GM18499 (cell line): ENCODE data around the gene PAK1.

Experiments
- ATAC-seq: cut with Tn5 transposase; IDR thresholded peaks from one replicate; pipeline ENCODE4 v1.9.1; 2021; ENCODE audit warnings: moderate number of reproducible peaks; ENCODE audit not compliant: insufficient read depth, unreplicated experiment

The PAK1 gene

DNA sequence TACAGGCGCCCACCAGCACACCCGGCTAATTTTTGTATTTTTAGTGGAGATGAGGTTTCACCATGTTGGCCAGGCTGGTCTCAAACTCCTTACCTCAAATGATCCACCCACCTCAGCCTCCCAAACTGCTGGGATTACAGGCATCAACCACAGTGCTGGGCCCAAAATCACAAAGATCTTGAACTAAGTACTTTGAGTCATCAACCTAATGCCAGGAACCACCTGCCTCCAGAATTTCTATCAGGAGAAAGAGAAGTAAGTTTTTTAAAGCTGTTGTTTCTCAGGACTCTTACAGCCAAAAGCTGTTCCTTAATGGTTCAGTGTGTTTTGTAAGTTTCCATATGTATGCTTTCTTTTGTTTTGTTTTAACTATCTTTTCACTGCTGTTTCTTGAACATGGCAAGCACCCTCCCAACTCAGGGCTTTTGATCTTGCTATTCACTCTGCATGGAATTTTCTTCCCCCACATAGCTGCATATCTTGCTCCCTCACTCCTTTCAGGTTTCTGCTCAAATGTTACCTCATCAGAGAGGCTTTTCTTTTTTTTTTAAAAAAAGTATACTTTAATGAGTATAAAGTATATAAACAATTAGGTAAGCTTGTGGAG lies 6.0 kb upstream of the PAK1 start:
- no peak for ATAC-seq

DNA sequence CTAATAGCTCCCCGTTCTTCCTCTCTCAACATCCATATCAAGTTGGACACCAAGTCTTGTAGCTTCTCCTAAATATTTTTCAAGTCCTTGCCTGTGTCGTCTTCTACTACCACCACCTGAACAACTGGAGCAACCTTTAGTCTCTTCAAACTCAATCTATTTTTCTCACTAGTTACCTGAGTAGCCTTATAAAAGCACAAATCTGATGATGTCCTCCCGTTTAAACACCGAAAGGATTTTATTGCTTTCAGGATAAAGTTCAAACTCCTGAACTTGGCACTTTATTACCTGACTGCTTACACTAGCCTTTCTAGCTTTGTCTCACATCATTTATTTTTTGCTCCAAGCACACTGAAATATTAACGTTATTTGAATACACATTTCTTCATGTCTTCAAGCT lies 1.3 kb upstream of the PAK1 start:
- ATAC-seq = no peak

DNA sequence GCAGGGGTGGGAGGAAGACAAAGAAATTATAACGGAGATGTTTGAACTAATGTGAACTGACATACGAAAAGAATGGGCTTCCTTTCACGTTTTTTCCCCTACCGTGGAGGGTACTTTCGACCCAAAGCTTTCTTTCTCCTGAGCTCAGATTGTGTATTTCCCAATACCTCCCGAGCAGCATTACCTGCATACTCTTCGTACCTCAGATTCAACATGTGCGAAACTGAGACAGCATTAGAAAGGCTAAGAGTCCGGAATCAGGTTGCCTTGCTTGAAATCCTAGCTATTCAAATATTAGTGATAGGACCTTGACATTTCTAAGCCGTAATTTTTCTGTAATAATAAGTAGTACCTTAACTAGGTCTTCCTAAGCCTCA lies 778 bp upstream of the PAK1 start:
- ATAC-seq = no peak

DNA sequence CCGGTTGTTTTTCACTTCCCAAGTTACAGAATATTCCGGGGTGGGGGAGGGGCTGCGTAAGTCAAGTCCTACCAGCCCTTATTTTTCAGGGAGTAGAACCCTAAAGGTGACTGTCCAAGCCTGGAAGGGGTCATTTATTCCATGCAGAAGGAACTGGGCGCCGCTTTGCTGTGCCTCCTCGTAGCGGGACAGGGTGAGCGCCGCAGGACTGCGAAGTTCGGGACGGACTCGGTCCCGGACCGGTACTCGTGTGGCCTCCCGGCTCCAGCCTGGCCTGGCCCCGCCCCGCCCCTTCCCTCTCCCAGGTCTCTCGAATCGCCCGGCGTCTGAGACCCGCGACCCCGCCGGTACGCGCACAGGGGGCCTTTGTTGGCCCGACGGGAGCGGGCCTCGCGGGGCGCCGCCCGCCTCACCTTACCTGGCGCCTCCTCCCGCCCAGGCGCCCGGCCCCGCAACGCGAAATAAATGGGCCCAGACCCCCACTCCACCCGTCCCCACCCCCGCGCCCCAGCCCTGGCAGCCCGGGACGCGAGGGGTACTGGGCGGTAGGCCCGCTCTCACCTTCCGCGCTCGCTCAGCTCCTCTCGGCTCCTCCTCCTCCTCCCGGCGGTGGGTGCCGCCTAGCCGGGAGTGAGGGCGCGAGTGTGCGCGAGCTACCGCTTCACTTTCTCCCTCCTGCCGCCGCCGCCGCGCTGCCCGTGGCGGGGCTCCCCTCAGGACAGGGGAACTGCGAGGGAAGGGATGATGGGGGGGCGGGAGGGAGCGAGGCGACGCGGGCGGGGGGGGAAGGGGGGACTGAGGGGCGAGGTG lies 698 bp downstream of the PAK1 start:
- ATAC-seq = no peak

DNA sequence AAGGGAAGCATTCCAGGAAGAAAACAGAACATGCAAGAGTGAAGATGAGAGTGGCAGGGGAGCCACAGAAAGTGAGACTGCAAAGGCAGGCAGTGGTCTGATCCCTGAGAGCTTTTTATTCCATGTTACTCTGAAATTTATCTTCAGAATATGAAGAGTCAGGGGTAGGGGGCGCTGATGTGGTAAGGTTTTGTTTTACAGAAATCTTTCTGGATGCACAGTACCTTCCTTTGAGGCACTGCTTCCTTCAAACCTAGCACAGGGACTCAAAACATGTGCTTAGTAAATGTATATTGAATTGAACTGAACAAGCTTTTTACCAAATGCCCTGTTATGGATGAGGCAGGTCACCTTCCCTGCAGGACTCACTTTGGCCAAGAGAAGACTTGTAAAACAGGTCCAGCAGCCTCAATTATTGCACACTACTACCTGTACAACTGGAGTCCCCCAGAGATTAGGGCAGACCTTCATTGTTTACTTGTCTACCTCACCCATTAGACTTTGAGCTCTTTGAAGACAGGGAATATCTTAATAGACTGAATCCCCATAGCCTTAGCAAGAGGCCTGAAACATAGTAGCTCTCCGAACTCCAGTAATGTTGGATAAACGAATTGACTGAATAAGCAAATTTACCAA lies 2.2 kb downstream of the PAK1 start:
- ATAC-seq = no peak

DNA sequence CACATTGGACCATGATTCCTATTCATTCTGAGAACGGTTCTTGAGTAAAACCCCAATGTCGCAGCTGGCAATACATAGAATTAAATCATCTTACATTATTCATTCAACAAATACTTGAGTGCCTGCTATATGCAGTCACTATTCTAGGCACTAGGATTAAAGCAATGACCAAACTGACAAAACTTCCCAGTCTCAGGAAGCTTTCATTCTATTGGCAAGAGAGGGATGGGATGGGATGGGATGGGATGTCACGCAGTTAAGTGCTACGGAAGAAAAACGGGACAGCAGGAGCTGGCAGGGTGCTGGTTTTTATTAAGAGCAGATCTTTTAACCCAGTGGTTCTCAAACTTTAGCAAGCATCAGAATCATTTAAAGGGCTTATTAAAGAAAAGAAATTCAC lies 2.9 kb downstream of the PAK1 start:
- no peak for ATAC-seq

DNA sequence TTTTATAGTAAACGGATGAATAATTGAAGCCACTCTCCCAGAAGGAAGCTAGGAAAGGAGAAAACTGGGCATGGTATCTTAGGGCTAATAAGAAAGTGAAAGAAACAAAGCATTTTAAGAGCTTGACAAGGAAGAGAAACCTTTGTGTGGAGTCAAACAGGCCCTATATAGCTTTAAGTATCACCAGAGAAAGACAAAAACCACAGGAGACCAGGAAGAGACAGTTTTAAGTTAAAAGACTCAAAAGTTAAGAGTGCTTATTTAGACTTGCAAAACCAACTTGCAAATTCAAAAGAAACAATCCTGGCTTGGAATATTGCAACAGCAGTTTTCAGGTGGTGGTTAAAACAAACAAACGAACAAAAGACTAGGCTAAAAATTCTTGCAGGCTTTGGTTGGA lies 3.4 kb downstream of the PAK1 start:
- ATAC-seq = no peak

DNA sequence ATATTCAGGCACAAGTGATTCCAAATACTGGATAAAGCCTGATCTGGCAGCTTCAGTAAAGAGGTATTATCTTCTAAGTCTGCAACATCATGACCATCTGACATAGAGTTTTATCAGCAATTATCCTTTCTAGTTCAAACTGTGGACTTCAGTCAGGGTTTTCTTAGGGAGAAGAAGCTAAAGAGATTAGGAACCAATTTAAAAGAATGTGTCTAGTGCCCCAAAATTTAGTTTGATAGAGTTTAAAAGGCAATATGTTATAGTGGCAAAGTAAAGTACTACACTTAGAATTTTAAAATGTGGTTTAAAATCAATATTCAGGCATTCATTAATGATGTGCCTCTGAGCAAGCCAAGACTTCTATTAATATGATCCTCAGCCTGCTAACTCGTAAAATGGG lies 5.4 kb downstream of the PAK1 start:
- no peak for ATAC-seq

DNA sequence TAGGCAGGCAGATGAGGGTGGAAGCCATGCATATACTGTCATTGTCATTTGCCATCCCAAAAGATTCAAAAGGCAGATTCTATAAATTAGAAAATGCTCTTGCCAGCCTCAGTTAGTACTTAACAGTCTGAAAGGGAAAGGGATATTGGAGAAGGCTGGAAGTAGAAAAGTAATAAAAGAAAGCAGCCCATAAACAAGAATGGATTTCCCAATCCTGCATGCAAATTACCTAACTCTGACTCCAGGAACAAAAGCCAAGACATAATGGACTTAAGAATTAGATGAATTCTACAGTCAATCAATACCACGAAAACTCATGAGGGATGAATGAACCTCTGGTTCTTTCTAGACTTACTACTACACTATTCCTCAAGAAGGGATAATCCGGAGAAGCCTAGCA lies 5.9 kb downstream of the PAK1 start:
- no peak for ATAC-seq

DNA sequence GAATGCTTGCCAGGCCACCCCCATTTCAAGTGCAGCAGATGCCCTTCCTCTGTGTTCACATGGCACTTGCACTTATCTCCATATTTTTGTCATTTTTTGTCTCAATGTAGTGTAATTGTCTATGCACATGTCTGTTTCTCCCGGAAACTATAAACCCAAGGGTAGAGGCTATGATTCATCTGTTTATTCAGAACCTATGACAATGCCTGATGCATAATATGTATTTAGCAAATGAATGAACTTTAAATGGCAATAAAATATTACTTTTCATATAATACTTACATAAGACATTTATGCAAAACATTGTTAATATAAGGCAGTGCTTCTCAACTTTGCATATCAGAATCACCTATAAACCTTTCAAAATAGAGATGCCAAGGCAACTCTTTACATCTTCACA lies 6.7 kb downstream of the PAK1 start:
- no peak for ATAC-seq

DNA sequence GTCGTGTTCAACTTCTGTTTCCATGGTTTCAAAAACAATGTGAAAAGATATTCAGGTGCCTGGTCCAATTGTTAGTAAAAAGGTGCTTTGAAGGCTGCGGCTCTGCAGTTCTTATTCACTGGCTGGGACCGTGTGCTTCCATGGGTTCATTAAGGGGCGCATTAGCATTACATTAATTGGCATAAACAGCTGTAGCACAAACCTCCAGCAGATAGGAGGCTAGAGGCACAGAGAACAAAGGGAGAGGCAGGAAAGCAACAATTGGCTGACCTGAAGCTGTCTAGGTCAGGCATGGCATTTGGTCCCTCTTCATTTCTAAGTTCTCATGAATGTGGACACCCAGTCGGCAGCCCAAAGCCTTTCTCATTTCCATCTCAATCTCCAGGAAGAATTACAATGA lies 16.6 kb downstream of the PAK1 start:
- no peak for ATAC-seq

DNA sequence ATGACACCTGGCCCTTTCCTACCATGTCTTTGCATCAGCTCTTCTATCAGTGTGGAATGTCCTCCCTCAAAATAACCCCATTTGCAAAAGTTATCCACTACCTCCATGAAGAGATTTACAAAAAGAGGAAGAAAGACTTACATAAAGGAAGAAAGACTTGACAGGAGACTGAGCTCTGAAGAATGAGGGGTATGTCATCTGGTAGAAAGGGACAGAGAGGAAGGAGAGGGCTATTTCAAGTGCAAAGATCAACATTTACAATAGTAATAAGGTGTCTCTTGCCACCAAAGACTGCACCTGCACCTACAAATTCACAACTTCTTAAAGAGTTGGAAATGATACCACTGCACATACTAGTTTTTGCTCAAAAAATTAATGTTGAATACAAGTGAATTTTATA lies 18.2 kb downstream of the PAK1 start:
- no peak for ATAC-seq

DNA sequence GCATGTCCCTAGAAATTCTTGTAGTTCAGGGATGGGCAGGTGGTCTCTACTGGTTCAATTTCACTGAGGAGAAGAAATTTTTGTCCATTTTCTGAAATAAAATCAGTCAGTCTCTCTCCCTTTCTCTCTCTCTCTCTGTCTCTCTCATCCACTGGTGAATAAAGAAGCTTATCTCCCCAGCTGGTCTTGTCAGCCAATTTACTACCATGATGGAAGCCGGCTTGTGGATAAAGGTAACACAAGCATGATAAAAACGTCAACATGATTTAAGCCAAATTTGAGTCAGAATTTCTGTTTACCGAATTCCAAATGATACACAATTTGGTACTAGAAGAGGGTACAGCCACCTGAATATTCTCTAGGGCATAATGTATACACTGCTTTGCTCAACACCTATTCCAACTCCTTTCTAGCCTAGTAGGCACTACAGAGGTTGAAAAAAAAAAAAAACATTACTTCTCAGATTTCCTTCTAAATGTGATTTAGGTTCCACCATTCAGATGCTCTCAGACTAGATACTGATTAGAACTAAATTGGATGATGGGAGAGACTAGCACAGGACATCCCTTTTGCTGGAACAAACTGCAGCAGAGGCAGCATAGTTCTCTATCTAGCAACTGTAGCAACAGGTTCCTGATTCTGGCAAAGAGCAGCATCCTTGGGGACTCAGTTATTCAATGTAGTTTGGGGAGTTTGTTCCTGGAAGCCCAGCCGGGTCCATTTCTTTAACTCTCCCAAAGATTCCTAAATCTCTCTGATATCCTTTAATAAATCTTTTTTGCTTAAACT lies 18.8 kb downstream of the PAK1 start:
- ATAC-seq = no peak

DNA sequence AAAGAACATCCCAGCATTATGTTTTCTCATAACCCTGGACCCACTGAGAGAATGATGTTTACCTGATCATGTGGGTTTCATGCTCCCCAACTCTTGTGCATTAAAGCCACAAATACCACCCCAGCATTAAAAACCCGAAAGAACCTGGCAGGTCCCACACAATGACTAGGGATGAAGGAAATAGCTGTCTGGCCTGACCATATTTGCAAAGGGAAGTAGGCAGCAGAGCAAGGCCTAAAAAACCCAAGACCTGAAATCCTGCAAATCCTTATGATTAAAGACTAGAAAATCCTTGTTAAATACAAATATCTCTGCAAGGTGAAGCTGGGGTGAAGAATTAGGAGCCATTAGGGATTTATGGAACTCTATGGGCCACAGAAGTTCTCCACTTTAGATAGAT lies 23.7 kb downstream of the PAK1 start:
- no peak for ATAC-seq

DNA sequence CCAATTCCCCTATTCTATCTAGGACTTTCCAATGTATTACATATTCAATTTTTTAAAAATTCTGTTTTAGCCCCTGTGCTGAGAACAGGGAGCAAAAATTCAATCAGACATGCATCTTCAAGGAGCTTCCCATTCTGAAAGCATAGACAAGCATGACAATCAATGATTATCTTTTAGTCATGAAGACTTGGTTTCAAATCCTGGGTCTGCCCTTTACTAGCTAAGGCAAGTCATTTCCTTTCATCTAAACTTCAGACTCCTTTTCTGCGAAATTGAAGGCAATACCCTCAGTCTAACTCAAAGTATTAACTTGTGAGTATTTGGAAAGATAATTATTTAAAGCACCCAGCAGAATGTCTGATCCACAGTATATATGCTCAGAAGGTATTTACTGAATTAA lies 24.1 kb downstream of the PAK1 start:
- no peak for ATAC-seq

DNA sequence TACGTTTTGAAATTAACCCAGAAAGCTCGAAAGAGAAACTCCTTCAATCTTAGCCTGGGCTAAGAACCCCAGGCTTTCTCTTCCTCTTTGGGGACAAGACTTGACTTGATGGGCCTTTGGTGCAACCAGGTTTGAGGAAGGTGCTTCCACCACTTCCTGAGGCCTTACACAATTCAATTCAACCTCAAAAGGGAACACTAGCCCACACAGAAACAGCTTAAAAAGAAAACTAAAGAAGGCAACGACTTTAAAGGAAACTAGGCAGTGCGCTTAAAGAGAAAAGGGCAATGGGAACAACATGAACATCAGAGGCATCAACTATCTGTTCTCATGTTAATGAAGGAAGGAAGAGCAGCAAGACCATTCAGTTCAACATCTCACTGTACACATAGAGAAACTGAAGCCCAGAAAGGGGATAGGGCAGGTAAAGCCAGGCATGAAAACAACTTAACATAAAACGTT lies 24.8 kb downstream of the PAK1 start:
- ATAC-seq = peak; percentile 53

DNA sequence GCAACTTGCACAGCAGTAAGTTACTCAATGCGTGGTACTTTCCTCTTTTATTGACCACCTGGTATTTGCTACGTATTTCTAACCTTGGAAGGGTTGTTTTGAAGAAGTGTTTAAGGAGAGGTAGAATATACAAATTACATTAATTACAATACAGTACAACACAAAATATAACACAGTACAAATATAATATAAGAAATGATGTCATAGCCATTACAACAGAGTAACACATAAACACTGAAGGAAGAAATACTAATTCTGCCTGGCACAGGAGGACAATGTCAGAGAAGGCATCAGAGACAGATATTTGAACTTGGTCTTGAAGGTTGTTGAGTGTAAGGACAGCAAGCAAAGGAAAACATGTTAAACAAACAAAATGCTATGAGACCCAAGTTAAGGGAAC lies 25.6 kb downstream of the PAK1 start:
- ATAC-seq = no peak

DNA sequence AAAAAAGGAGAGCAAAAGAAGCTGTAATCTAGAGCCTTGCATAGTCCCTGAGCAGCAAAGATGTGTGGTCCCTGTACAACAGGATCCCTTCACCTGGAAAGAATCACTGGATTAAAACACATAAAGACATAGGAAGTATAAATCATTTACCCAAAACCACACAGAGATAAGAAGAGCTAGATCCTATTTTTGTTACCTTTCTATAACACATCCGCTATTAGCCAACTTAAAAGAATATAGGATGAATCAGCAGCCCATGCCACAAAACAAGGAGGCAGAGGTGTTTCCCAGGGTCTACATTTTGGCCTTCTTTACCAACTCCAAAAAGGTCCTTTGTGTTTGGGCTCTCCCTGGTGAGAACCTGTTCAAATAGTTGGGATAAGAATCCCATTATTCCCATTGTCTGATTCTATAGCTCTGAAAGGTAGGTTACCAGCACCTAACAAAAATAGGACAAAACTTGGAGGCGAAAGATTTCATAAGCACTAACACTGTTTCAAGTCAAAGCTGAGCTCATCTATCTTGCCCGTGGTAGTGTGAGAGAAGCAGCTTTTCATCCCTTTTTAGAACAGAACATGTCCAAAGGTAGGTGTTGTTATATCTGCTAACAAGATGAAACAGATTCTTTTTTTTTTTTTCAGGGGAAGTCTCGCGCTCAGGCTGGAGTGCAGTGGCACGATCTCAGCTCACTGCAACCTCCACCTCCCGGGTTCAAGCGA lies 26.8 kb downstream of the PAK1 start:
- no peak for ATAC-seq

DNA sequence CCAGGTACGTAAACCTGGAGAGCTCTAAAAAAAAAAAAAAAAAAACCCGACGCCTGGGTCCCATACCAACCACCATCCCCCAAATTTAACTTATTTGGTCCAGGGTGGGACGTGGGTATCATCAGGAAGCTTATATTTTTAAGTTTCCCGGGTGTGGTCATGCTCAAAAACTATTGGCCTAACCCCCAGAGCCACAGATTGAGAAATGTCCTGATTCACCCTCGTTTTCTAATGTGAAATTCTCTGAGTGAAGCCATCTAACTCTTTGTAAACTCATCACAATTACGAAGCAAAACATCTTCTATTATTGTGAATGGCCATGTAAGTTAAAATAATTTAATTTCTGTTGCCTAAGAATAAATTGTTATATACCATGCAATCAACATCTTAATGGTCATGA lies 29.6 kb downstream of the PAK1 start:
- ATAC-seq = no peak

DNA sequence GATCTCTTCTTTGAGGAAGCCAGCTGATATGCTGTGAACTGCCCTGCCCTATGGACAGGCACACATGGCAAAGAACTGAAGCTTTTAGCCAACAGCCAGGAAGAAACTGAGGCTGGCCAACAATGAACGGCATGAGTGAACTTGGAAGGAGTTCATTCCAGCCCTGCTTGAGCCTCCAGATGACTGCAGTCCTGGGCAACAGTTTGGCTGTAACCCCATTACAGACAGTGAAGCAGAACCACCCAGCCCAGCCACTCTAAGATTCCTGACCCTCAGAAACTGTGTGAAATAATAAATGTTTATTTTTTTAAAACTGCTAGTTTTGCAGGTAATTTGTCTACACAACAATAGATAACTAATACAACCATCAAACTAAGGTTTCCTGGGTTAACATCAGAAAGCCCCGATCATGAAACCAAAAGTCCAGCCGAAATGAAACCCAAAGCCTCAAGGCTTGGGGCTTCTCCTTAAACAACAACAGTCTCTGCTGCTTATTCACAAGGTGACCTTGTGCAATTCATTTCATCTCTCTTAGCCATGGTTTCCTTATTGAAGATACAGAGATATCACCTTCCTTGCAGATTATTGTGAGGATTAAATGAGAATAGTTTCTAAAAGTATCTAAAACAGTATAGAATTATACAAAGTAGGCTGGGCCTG lies 31.4 kb downstream of the PAK1 start:
- ATAC-seq = no peak
